PC-3 (cell line): ENCODE measurements around the gene RAP1B. TPM values are rescaled to one million over a fixed set of nuclear protein-coding genes. Genes with fewer than 3 reads are reported as not detected.

Experiments
- ATAC-seq: fragments of 200-7000 bp; cut with Tn5 transposase; 2 replicates; pipeline ENCODE4 v1.9.1; 2020; ENCODE audit warnings: mild to moderate bottlenecking, moderate library complexity
- BruUV-seq: library from RNA; stranded (reverse); fragments of 400-500 nt; replicated peaks from 2 replicates; lab custom pipeline; 2021; lab: Mats Ljungman, UMichigan
- CTCF ChIA-PET: fragments of 300-600 bp; sonication (Branson Sonifier 250); formaldehyde crosslinking; loops from one replicate; lab custom pipeline; 2022; ENCODE audit warnings: antibody characterized with exemption; lab: Charles Lee
- POLR2A ChIA-PET: fragments of 300-600 bp; sonication (Branson Sonifier 250); formaldehyde crosslinking; loops from one replicate; lab custom pipeline; 2022; ENCODE audit warnings: antibody characterized with exemption; ENCODE audit not compliant: unreplicated experiment; lab: Charles Lee
- DNase-seq: peaks from one replicate; pipeline ENCODE4 v3.0.0-alpha.2; 2015
- H2AFZ ChIP-seq: fragments of 300-600 bp; sonication (generic); 2 replicates; pipeline ENCODE4 v1.6.0; 2016; ENCODE audit warnings: antibody characterized with exemption, low read length
- H3F3A ChIP-seq: fragments of 300-600 bp; sonication (generic); one replicate; pipeline ENCODE4 v1.6.0; 2017; ENCODE audit warnings: antibody characterized with exemption, low read length, control low read depth, mild to moderate bottlenecking; ENCODE audit not compliant: unreplicated experiment
- H3K27ac ChIP-seq: fragments of 300-600 bp; sonication (generic); 2 replicates; pipeline ENCODE4 v1.5.1; 2016; ENCODE audit warnings: mild to moderate bottlenecking, low read length
- H3K27me3 ChIP-seq: fragments of 300-600 bp; sonication (generic); 2 replicates; pipeline ENCODE4 v1.6.1; 2016; ENCODE audit warnings: low read length, mixed read lengths
- H3K36me3 ChIP-seq: fragments of 300-600 bp; sonication (generic); 2 replicates; pipeline ENCODE4 v1.6.1; 2016; ENCODE audit warnings: low read depth, mixed run types, low read length, mixed read lengths
- H3K4me1 ChIP-seq: fragments of 300-600 bp; sonication (generic); 2 replicates; pipeline ENCODE4 v1.5.1; 2016; ENCODE audit warnings: low read length; ENCODE audit not compliant: insufficient read depth
- H3K4me2 ChIP-seq: fragments of 300-600 bp; sonication (generic); 2 replicates; pipeline ENCODE4 v1.6.0; 2016; ENCODE audit warnings: low read length
- H3K4me3 ChIP-seq: fragments of 300-600 bp; sonication (generic); 2 replicates; pipeline ENCODE4 v1.5.1; 2016; ENCODE audit warnings: mild to moderate bottlenecking, low read length, mixed read lengths
- H3K79me2 ChIP-seq: fragments of 300-600 bp; sonication (generic); 2 replicates; pipeline ENCODE4 v1.6.1; 2017; ENCODE audit warnings: low read length, mixed read lengths
- H3K9ac ChIP-seq: fragments of 300-600 bp; sonication (generic); 2 replicates; pipeline ENCODE4 v1.6.0; 2016; ENCODE audit warnings: mild to moderate bottlenecking, low read length
- H3K9me2 ChIP-seq: fragments of 300-600 bp; sonication (generic); replicated peaks from 2 replicates; pipeline ENCODE4 v1.6.1; 2016; ENCODE audit warnings: mixed run types, low read length, mixed read lengths
- H3K9me3 ChIP-seq: fragments of 300-600 bp; sonication (generic); 2 replicates; pipeline ENCODE4 v1.6.1; 2016; ENCODE audit warnings: low read length, mixed read lengths
- H4K20me1 ChIP-seq: fragments of 300-600 bp; sonication (generic); 2 replicates; pipeline ENCODE4 v1.6.1; 2016; ENCODE audit warnings: low read length, mixed read lengths
- CTCF ChIP-seq: fragments of 300-600 bp; sonication (generic); conservative IDR thresholded peaks from 2 replicates; pipeline ENCODE4 v1.5.1; 2017; ENCODE audit warnings: antibody characterized with exemption, low read depth, mild to moderate bottlenecking, low read length
- EZH2 ChIP-seq: fragments of 300-600 bp; sonication (generic); IDR thresholded peaks from one replicate; pipeline ENCODE4 v1.6.1; 2017; ENCODE audit warnings: antibody characterized with exemption, mild to moderate bottlenecking, low read length; ENCODE audit not compliant: unreplicated experiment
- EZH2phosphoT487 ChIP-seq: fragments of 300-600 bp; sonication (generic); IDR thresholded peaks from 2 replicates; pipeline ENCODE4 v1.6.1; 2018; ENCODE audit warnings: mild to moderate bottlenecking, antibody characterized with exemption, low read length, borderline replicate concordance
- intact Hi-C: fragments of 100-400 bp; cut with micrococcal nuclease; formaldehyde crosslinking; loops from 2 replicates; pipeline ENCODE4 v1.9.0; 2023
- total RNA-seq: library from RNA; depleted of rRNA; stranded (reverse); fragments of >200 nt; gene quantifications from 2 replicates; pipeline ENCODE4 v1.2.3, GENCODE V29; 2014

Gene RAP1B
- total RNA-seq, 1 experiment from 2014 or later: 98.0 TPM

- TF ChIP-seq CTCF (no peak), EZH2phosphoT487 (no peak), EZH2 (no peak)
- Histone ChIP-seq H3K4me1 (no peaks in the 10 kb centered on the region), H3K36me3 (no peaks in the 10 kb centered on the region), H3K4me2 (no peak overlapping the region), H2AFZ (no peak overlapping the region), H3K79me2 (peaks cover 96% of the 10 kb centered on the region), H3K9me3 (no peaks in the 10 kb centered on the region), H3K9me2 (no peaks in the 10 kb centered on the region), H3K4me3 (no peak overlapping the region), H3K9ac (no peak overlapping the region), H3K27ac (no peak overlapping the region), H3K27me3 (no peaks in the 10 kb centered on the region), H4K20me1 (peaks cover 7% of the 10 kb centered on the region), H3F3A (no peaks in the 10 kb centered on the region)
- CTCF ChIA-PET: no interaction called here
- no TSS peak for BruUV-seq
- DNase-seq (no peak), ATAC-seq (no peak)
- intact Hi-C loops: no loop called here
- POLR2A ChIA-PET: no interaction called here
Observed at GRCh38 chr12:68638721-68639395, 28.2 kb downstream of the RAP1B start.

GRCh38 chr12:68639396-68639767 is 28.7 kb downstream of the RAP1B start:
- TF ChIP-seq EZH2phosphoT487 (no peak), EZH2 (no peak), CTCF (no peak)
- H3K27ac ChIP-seq: no peak overlapping the region
- no peaks in the 10 kb centered on the region for H3F3A ChIP-seq
- H4K20me1 ChIP-seq: peaks cover 7% of the 10 kb centered on the region
- H3K9me2 ChIP-seq: no peaks in the 10 kb centered on the region
- no peak overlapping the region for H2AFZ ChIP-seq
- H3K79me2 ChIP-seq: peaks cover 94% of the 10 kb centered on the region
- BruUV-seq: no TSS peak
- no peak for ATAC-seq
- no peak overlapping the region for H3K4me2 ChIP-seq
- H3K36me3 ChIP-seq: no peaks in the 10 kb centered on the region
- no peaks in the 10 kb centered on the region for H3K4me1 ChIP-seq
- no peak overlapping the region for H3K4me3 ChIP-seq
- CTCF ChIA-PET: no interaction called here
- no peaks in the 10 kb centered on the region for H3K27me3 ChIP-seq
- POLR2A ChIA-PET: no interaction called here
- no peak overlapping the region for H3K9ac ChIP-seq
- intact Hi-C loops: no loop called here
- H3K9me3 ChIP-seq: no peaks in the 10 kb centered on the region
- DNase-seq: no peak

GRCh38 chr12:68641138-68641537 is 30.4 kb downstream of the RAP1B start:
- POLR2A ChIA-PET: no interaction called here
- Histone ChIP-seq H3K79me2 (peaks cover 93% of the 10 kb centered on the region), H3K36me3 (no peaks in the 10 kb centered on the region), H3K4me1 (no peaks in the 10 kb centered on the region), H3K4me2 (no peak overlapping the region), H4K20me1 (peaks cover 13% of the 10 kb centered on the region), H3K27me3 (no peaks in the 10 kb centered on the region), H3K4me3 (no peak overlapping the region), H3K9ac (no peak overlapping the region), H2AFZ (no peak overlapping the region), H3K9me2 (no peaks in the 10 kb centered on the region), H3F3A (no peaks in the 10 kb centered on the region), H3K9me3 (no peaks in the 10 kb centered on the region), H3K27ac (no peak overlapping the region)
- no peak for DNase-seq
- ATAC-seq: no peak
- intact Hi-C loops: no loop called here
- TF ChIP-seq CTCF (no peak), EZH2 (no peak), EZH2phosphoT487 (no peak)
- BruUV-seq: no TSS peak
- CTCF ChIA-PET: no interaction called here
